NCI-H2107 (cell line): Measurements from ENCODE around the gene GRAMD4.
"Not testable (repeated sequence)": the region's sequence is repeated elsewhere in the genome, so short reads cannot be mapped to it uniquely, and the experiment has no call there.

Source experiments
- DNase-seq: peaks from one replicate; lab custom pipeline; 2025; lab: John Stamatoyannopoulos, UW

Gene GRAMD4

DNA sequence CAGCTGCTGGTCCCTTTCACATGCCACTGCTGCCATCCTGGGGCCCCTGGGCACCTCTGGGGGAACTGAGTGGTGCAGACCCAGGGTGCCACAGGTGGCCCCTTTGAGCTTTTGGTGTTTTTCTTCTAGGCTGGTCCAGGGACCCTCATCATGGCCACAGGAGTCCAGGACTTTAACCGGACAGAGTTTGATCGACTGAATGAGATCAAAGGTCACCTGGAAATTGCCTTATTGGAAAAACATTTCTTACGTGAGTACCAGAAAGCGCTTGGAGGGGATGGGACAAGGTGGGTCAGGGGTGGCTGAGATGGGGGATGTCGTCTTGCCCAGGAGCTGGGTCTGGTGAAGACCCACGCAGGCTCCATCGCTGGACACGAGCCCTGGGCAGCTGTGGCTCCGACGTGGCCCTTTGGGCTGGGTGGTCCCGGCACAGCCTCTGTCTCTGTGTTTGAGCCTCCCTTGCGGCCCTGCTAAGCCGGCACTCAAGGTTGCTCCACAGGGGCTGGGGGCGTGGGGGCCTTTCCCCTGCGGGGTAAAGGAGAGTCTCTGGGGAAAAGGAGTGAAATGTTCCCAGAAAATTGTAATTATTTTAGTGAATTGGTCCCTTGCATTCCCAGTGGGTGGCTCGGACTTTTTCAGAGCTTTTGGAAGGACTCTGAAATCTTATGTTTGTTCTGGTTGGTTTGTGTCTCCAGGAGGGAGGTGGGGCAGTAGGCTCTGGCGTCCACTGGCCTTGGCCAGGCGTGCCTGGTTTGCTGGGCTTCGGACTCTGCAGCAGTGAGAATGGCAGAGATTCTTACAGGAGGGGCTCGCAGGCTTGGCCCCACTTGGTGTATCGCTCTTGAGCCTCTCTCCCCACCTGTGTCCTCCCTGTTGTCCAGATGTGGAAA, 17.8 kb downstream of the GRAMD4 start:
- no peak for DNase-seq

DNA sequence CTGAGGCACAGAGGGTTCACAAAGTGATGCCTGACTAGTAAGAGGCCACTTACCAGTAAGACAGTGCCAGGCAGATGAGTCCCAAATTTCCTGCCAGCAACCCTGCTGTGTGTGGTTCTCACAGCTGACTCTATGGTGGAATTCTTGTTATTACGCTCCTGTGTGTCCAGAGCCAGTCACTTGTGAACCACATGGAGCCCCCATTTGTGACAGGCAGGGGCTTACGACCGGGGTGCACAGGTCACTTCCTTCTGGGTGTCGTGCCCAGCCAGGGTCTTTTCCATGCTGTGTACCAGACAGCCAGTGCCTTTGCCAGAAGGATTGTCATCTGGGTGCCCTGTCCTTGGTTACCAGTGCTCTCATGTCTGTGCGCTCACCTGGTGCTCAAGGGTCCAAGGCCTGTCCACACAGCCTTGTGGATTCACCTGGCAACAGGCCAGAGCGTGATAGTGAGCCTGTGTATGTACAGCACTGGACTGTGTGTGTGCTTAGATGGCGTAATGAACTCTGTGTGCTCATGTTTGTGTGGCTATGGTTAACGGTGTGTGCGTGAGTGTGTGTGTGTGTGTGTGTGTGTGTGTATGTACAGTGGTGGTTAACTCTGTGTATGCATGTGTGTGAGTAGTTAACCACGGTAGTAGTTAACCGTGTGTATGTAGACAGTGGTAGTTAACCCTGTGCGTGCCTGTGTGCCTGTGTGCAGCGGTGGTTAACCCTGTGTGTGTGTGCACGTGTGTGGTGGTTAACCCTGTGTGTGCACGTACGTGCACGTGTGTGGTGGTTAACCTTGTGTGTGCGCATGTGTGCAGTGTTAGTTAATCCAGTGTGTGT, 18.6 kb downstream of the GRAMD4 start:
- DNase-seq = no peak

DNA sequence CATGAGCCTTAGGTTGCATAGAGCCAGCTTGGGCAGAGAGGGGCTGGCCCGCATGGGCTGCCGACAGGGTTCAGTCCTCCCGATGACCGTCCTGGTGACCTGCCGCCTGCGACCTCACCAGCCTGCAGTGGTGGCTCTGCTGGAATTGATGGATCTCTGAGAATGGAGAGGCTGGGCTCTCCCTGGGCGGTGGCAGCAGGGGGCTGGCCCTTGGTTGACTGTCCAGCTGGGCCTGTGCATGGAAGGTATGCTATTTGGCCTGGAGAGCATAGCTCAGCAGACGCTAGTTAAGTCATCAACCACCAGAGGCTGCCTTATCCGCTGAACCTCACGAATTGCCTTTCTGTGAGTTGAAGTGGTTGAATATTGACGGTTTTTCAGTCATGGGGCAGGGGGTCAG, 19.7 kb downstream of the GRAMD4 start:
- no peak for DNase-seq

DNA sequence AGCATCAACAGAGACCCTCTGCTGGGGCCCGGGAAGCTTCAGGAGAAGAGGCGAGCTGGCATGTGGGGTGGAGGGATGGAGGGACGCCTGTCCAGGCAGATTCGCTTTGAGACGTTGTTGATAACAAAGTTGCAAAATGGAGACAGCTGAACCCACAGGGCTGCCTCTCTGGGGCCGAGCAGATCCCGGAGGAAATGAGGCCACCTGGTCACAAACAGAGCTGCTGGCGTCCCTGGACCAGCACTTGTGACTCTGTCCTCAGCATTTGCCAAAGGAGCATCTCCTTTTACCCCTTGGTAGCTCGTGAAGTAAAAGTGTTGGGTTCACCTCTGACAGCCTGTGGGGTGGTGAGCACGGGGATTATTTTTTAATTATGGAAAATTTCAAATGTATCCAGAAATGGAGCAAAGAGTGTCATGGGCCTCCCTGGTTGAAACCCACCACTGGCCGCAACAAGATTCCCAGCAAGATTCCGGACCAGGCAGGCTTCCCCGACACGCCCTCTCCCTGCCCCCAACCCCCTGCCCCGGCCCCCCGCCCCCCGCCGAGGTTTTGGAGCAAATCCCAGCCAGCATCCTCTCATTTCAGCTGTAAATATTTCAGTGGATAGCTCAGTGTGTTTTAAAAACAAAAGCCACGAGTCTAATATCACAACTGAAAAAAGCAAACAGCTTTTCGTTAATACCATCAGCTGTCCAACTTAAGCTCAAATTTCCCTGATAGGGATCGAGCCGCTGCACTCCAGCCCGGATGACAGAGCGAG, 20.3 kb downstream of the GRAMD4 start:
- DNase-seq = no peak

DNA sequence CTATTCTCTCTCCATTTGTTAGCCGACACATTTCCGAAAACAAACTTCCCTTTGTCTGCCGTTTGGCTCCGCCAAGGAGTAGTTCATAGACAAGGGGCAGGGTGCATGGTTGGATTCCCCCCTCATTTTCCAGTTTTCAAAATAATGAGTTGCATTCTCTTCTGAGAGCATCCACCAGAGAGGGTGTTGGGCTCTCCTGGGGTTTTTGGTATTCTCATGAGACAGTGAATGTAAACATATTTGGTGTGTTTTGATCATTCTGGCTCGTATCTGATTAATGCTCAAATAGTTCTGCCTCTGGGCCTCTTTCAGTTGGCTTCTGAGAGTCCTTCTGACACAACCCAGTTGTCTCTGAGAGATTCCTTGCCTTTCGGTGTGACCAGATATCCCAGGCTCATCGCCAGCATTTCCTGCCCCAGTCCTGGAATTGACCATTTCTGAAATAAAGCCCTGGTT, 21.7 kb downstream of the GRAMD4 start:
- DNase-seq = no peak

DNA sequence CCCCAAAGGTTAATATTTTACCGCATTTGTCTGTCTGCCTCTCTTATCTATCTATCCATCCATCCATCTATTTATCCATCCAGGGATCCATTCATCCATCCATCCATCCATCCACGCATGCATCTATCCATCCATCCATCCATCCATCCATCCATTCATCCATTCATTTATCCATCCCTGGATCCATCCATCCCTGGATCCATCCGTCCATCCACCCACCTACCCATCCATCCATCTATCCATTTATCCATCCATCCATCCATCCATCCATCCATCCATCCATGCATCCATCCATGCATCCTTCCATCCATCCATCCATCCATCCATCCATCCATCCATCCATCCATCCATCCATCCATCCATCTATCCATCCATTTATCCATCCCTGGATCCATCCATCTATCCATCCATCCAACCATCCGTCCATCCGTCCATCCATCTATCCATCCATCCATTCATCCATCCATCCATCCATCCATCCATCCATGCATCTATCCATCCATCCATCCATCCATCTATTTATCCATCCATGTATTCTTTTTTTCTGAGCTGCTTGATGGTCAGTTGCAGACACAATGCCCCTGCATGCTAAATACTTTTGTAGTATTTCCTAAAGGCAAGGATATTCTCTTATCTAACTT, 22.8 kb downstream of the GRAMD4 start:
- not testable (repeated sequence) for DNase-seq

DNA sequence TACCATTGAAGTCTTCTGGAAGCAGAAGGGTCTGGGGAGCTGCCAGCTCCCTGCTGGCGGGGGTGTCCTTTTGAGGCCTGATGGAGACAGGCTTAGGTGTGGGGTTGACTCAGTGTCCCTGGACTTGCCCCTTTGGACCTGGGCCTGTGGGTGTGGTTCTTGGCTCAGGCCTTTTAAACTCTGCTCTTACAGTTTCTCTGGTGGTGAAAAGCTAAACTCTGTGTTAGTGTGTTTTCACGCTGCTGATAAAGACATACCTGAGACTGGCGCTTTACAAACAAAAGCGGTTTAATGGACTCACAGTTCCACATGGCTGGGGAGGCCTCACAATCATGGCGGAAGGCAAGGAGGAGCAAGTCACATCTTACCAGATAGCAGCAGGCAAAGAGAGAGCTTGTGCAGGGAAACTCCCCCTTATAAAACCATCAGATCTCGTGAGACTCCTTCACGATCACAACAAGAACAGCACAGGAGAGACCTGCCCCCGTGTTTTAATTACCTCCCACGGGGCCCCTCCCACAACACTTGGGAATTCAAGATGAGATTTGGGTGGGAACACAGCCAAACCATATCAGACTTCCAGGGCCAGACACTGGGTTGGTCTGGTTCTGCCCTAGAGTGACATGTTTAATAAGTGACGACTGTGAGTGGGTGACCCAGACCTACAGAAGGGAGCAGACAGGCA, 26.5 kb downstream of the GRAMD4 start:
- DNase-seq = no peak

DNA sequence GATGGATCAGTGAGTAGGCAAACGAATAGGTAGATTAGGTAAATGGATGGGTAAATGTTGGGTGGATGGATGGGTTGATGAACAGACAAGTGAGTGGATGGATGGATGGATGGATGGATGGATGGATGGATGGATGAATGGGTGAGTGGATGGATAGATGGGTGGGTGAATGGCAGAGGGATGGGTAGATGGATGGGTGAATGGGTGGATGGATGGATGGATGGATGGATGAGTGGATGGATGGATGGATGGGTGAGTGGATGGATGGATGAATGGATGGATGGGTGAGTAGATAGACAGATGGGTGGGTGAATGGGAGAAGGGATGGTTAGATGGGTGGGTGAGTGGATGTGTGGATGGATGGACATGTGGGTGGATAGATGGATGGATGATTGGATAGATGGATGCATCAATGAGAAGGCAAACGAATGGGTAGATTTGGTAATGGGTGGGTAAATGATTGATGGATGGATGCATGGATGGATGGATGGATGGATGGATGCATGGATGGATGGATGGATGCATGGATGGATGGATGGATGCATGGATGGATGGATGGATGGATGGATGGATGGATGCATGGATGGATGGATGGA, 28.1 kb downstream of the GRAMD4 start:
- not testable (repeated sequence) for DNase-seq

DNA sequence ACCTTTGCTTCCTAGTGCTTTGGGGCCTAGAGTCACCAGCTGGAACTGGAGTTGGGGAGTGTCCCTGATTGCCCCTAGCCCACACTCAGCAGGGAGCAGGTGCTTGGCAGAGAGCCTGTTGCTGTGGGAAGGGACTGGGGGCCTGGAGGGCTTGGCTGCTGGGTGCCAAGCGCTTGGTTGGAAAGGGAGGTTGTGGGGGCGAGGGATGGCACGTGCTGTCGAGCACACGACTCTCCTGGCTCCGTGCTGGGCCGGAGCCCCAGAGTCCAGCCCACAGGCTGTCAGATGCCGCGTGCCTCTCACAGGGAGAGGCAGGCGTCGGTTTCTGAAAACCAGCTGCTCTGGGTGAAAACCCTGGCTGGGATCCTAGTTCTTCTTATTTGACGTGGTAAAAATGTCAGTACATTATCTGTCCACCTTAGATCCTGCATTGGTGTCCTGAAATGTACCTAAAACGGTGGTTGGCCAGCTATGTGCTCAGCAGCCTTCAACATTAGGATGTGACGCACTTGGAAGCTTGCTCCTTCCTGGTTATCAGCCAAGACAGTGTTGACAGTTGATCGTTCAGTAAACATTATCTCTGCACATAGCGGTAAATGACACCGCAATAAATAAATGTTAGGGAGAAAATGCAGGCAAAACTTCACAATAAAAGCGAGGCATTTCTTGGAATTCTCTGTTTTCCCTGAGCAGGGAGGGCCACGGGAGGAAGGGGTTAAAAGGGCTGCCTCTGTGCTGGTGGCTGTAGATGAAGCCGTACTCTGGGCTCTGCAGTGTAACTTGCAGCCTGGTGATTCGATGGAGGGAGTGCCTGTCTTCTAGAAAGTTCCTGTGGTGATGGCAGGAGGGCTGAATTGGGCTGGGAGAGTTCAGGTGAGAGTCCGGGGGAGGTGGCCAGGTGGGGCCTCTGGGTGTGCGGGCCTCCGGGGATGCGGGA, 29.2 kb downstream of the GRAMD4 start:
- peak; percentile 27 for DNase-seq

DNA sequence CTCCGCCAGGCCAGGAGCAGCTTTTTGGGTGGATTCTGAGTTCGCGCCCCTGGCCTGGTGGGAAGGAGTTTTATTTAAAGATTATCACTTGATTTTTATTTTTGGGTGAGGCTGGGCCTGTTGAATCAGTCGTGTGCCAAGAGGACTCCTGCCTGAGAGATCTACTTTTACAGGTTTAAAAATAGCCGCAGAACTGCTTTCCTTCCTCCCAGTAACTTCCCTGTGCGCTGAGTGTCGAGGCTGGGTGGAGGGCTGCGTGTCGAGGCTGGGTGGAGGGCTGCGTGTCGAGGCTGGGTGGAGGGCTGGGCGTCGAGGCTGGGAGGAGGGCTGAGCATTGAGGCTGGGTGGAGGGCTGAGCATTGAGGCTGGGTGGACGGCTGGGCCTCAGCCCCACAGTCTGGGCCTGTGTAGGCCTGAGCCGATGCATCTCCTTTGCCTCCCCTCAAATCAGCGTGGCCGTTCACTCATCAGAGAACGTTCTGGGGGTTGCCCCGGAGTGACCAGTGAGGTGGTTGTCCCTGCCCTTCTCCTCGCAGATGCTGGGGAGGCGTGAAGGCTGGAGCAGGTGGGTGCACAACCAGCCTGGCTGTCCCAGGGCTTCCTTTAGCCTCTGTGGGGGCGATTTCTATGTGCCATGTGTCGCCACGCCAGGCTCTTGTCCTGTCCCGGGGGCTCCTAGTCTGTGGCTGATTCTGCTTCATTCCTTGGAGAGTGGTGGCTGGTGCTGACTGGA, 30.1 kb downstream of the GRAMD4 start:
- no peak for DNase-seq

DNA sequence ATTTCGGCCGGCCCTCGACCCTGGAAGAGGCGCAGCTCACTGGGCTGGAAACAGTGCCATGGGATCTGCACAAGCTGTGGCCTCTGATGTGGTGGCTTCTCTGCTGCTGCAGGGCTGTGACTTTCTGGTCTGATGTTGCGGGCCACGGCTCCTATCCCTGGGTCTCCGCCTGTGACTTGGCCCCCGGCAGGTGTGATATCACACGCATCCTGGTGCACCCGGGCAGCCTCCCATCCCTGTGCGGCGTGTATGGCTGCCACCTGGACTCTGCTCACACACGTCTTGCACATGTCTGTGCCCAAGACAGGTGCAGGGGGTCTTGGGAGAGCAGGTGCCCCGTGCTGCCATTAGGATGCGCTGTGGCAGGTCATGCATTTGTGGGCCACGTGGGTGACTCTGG, 31.1 kb downstream of the GRAMD4 start:
- no peak for DNase-seq

DNA sequence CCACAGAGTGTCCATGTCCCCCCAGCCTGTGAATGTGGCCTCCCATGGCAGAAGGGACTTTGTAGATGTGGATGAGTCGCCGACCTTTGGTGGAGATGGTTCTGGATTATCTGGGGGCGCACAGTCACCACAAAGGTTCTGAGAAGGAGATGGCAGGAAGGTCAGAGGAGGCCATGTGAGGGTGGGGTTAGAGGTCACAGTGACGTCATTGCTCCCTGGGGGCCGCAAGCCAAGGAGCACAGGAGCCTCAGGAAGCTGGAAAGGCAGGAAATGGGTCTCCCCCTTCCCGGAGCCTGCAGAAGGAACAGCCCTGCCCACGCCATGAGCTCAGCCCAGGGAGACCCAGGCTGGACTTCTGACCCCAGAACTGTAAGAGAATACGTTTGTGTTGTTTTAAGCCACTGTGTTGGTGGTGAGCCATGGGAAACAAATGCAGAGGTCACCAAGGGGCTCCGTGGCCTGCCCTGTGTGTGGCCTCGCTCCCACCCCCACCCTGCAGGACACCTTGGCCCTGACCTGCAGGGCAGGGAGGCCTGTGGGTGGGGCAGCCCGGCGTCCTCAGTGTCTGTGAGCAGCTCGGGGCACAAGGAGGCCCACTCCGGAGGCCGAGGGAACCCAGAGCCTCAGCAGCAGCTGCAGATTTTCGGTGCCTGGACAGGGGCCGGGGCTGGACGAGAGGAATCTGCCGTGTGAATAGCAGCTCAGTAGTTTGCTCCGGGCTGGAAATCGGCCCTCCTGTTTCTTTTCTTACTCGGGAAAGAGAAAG, 32.1 kb downstream of the GRAMD4 start:
- no peak for DNase-seq

DNA sequence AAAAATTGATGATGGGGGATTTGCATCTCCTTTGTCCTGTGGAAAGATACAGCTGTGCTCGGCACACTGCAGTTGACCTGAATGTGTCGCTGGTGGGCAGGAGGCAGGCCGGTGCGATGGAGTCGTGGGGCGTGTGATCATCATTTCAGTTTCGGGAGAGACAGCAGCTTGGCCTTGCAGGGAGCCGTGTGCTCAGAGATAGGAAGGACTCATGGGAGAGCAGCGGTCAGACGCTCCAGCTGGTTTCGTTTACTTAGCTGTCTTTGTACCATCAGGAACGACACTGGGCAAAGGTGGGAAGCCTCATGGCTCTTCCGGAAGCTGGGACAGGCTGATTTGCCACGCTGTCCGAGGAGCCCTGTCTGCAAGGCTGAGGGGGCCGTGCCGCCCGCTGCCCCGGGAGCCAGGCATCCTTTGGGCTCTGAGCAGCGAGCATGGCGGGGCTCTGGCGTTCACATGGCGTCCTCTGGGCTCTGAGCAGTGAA, 32.7 kb downstream of the GRAMD4 start:
- DNase-seq = no peak

DNA sequence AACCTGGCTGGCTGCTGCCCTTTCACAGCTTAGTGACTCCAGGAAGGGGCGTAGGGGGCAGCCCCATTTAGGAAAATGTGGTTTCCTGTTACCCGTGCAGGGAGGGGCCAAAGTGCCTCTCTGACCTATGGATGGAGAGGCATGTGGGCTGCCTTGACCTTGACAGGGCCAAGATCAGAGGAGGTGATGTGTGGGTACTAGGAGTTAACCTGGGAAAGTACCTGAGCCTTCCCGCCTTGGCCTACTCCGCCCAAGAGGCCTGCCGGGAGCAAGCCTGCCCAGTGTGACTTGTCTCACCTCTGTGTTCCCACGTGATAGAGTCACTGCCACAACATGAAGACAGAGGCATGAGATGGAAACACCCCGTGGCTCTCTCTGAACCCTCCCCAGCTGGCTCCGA, 33.4 kb downstream of the GRAMD4 start:
- DNase-seq = no peak

DNA sequence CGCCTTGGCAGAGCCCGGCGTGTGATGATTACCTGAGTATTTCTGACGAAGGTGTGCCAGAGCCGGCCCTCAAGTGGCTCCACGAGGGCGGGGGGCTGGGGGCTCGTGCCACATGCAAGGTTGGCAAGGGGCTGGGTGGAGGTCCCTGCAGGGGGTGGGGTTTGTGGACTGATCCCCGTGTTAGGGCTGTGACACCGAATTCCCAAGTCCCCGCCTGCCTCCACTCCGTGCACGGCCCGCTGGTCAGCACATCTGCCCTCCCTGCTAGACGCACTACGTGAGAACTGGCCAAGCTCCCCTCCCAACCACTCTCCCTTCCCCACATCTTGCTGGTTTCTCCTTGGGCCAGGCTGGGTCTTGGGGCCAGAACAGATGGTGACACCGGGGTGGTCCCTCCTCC, 34.2 kb downstream of the GRAMD4 start:
- no peak for DNase-seq

DNA sequence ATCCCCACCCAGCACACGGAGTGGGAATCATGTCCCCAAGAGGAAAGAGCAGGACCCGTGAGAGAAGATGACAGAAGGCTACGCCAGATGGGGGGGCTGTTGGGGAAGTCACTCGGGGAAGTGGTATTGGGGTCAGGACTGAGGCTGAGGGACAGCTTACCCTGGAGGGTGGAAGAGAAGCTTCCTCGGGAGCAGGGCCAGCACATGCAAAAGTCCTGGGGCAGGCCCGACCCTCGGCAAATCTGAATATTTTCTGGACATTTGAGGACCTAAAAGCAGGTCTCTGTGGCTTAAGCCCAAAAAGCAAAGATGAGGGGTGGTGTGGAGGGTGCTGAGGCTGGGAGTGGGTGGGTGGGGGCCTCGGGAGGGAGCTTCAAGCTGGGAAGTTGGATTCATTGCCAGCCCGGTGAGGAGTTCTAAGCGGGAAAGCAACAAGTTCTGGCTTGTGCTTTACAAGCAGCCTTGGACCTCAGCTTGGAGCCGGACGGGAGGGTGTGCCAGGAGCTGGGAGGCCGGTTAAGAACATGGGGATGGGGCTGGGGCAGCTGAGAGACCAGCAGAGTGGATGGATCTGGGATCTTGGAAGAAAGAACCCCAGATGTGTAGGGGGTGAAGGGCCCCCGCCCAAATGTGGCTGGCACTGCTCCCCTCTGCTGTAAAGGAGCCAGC, 34.9 kb downstream of the GRAMD4 start:
- DNase-seq = no peak

DNA sequence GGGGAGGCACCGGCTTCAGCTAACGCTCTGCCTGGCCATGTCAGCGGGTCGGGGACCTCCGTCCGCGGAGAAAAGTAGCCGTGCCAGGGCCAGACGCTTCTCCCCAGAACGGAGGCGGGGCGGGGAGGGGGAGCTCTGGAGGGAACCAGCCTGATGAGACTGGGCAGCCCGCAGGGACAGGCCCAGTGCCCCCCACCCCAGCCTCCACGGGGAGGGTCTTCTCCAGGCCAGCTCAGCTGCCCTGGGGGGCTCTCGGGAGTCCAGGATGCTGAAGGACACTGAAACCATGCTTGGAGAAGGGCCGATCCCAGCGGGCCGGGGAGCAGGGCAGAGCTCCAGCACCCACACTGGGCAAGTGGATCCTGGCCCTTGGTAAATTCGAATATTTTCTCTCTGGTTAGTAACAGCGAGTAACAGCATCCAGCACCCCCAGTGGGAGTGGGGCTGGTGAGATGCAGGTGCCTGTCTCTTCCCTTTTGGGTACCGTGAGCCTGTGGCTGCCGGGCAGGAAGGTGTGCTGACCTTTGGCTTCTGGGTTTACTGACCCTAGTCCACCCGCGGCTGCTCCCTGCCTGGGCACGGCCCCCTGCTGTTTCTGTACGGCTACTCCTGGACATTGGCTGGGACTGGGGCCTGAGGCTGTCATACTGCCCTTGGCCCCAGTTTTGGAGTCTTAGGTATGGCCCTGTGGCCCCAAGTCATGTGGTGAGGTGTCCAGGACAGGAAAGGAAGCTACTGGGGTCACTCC, 35.8 kb downstream of the GRAMD4 start:
- DNase-seq = no peak
